Thymus (tissue), 11 donors: ENCODE results near the gene GAL3ST2. TPM values are rescaled to one million over a fixed set of nuclear protein-coding genes. Genes with fewer than 3 reads are reported as not detected.

Experiments
- DNase-seq, 9 donors: peaks; one replicate each; pipeline ENCODE4 v3.0.0-alpha.2; 2013; ENCODE audit warnings: low spot score in 9 of 9, low read depth in 6 of 9, missing footprints in 1 of 9
- H3K27ac ChIP-seq, 2 donors: one replicate each; pipeline ENCODE4 v1.5.1; 2013; ENCODE audit warnings: control low read depth in 1 of 2, low read depth in 1 of 2, low read length in 1 of 2, mild to moderate bottlenecking in 1 of 2, moderate library complexity in 1 of 2
- H3K27me3 ChIP-seq, 2 donors: one replicate each; pipeline ENCODE4 v1.5.1; 2013; ENCODE audit warnings: low read length in 1 of 2; ENCODE audit not compliant: control insufficient read depth in 2 of 2, insufficient read depth in 1 of 2
- H3K36me3 ChIP-seq, 2 donors: one replicate each; pipeline ENCODE4 v1.5.1; 2013; ENCODE audit warnings: low read length in 1 of 2, mild to moderate bottlenecking in 1 of 2, moderate library complexity in 1 of 2; ENCODE audit not compliant: control insufficient read depth in 2 of 2, insufficient read depth in 2 of 2
- H3K4me1 ChIP-seq, 2 donors: one replicate each; pipeline ENCODE4 v1.5.1; 2013; ENCODE audit warnings: low read length in 2 of 2; ENCODE audit not compliant: control insufficient read depth in 2 of 2, insufficient read depth in 2 of 2
- H3K4me3 ChIP-seq, 2 donors: one replicate each; pipeline ENCODE4 v1.5.1; 2013; ENCODE audit warnings: low read length in 2 of 2, control low read depth in 1 of 2, mild to moderate bottlenecking in 1 of 2
- H3K9me3 ChIP-seq, 2 donors: one replicate each; pipeline ENCODE4 v1.5.1; 2013; ENCODE audit warnings: low read length in 1 of 2, mild to moderate bottlenecking in 1 of 2; ENCODE audit not compliant: control insufficient read depth in 2 of 2, insufficient read depth in 1 of 2
- WGBS: extraction: QIAGEN DNeasy Blood & Tissue Kit; methylation state at CpG from one replicate; pipeline ENCODE4 v1.1.7; 2013; 5-methylcytosine and 5-hydroxymethylcytosine counted together
- polyA plus RNA-seq: library from polyadenylated mRNA; stranded (reverse); fragments of 200-250 nt; gene quantifications from one replicate; pipeline ENCODE4 v1.2.3, GENCODE V29; 2013
- total RNA-seq: library from RNA; stranded (reverse); fragments of 120-200 nt; gene quantifications from one replicate; pipeline ENCODE4 v1.2.4, GENCODE V29; 2013
- donor health status: healthy.

The GAL3ST2 gene
- total and polyA plus RNA-seq, 2 donors: 0.02 to 0.09 TPM

GRCh38 chr2:241762933-241763369 is 13.7 kb upstream of the GAL3ST2 start:
- Histone ChIP-seq H3K27ac (no peak overlapping the region), H3K4me1 (no peaks in the 10 kb centered on the region), H3K36me3 (peaks cover 14 to 17% of the 10 kb centered on the region in 2 donors), H3K27me3 (no peaks in the 10 kb centered on the region), H3K4me3 (no peak overlapping the region), H3K9me3 (peaks cover 4 to 7% of the 10 kb centered on the region in 2 donors)
- 94% methylated on average over 13 of the region's 13 CpGs for WGBS
- DNase-seq: no peak

GRCh38 chr2:241763551-241764274 is 12.9 kb upstream of the GAL3ST2 start:
- no peak for DNase-seq
- 91% methylated on average over 20 of the region's 20 CpGs for WGBS
- Histone ChIP-seq H3K4me3 (no peak overlapping the region), H3K4me1 (no peaks in the 10 kb centered on the region), H3K27ac (no peak overlapping the region), H3K27me3 (no peaks in the 10 kb centered on the region), H3K36me3 (peaks cover 13 to 14% of the 10 kb centered on the region in 2 donors), H3K9me3 (peaks cover 4 to 7% of the 10 kb centered on the region in 2 donors)

- Histone ChIP-seq H3K27ac (no peak overlapping the region), H3K27me3 (no peaks in the 10 kb centered on the region), H3K4me3 (no peak overlapping the region), H3K36me3 (peaks cover 8% of the 10 kb centered on the region in 2 donors), H3K9me3 (peaks cover 4 to 7% of the 10 kb centered on the region in 2 donors), H3K4me1 (no peaks in the 10 kb centered on the region)
- DNase-seq: no peak
- WGBS: 96% methylated on average over 27 of the region's 27 CpGs
These were observed 12.1 kb upstream of the GAL3ST2 start for GRCh38 chr2:241764275-241765241.

GRCh38 chr2:241767464-241768250 is 9.0 kb upstream of the GAL3ST2 start:
- H3K4me3 ChIP-seq: no peak overlapping the region
- peaks cover 0 to 16% of the 10 kb centered on the region in 2 donors for H3K4me1 ChIP-seq
- WGBS: 96% methylated on average over 37 of the region's 37 CpGs
- H3K27me3 ChIP-seq: no peaks in the 10 kb centered on the region
- H3K9me3 ChIP-seq: no peaks in the 10 kb centered on the region
- no peak for DNase-seq
- H3K36me3 ChIP-seq: peaks cover 0 to 8% of the 10 kb centered on the region in 2 donors
- no peak overlapping the region for H3K27ac ChIP-seq

- H3K9me3 ChIP-seq: no peaks in the 10 kb centered on the region
- peaks cover 0 to 21% of the 10 kb centered on the region in 2 donors for H3K4me1 ChIP-seq
- H3K27ac ChIP-seq: no peak overlapping the region
- H3K36me3 ChIP-seq: peaks cover 0 to 8% of the 10 kb centered on the region in 2 donors
- H3K27me3 ChIP-seq: no peaks in the 10 kb centered on the region
- DNase-seq: no peak
- no peak overlapping the region for H3K4me3 ChIP-seq
- WGBS: 96% methylated on average over 29 of the region's 29 CpGs
These were observed 8.3 kb upstream of the GAL3ST2 start for GRCh38 chr2:241768251-241768711.

GRCh38 chr2:241768850-241769249 is 7.8 kb upstream of the GAL3ST2 start:
- Histone ChIP-seq H3K27me3 (no peaks in the 10 kb centered on the region), H3K4me1 (peaks cover 0 to 25% of the 10 kb centered on the region in 2 donors), H3K36me3 (peaks cover 0 to 5% of the 10 kb centered on the region in 2 donors), H3K4me3 (no peak overlapping the region), H3K27ac (no peak overlapping the region), H3K9me3 (no peaks in the 10 kb centered on the region)
- WGBS: 96% methylated on average over 11 of the region's 11 CpGs
- no peak for DNase-seq

- peaks cover 0 to 25% of the 10 kb centered on the region in 2 donors for H3K4me1 ChIP-seq
- DNase-seq: no peak
- peaks cover 0 to 5% of the 10 kb centered on the region in 2 donors for H3K36me3 ChIP-seq
- no peaks in the 10 kb centered on the region for H3K9me3 ChIP-seq
- 95% methylated on average over 13 of the region's 13 CpGs for WGBS
- no peaks in the 10 kb centered on the region for H3K27me3 ChIP-seq
- H3K27ac ChIP-seq: no peak overlapping the region
- H3K4me3 ChIP-seq: no peak overlapping the region
These were observed 6.8 kb upstream of the GAL3ST2 start for GRCh38 chr2:241769819-241770184.

- no peak overlapping the region for H3K4me3 ChIP-seq
- 91% methylated on average over 27 of the region's 27 CpGs for WGBS
- no peak overlapping the region for H3K27ac ChIP-seq
- H3K4me1 ChIP-seq: peaks cover 0 to 25% of the 10 kb centered on the region in 2 donors
- H3K36me3 ChIP-seq: peaks cover 0 to 5% of the 10 kb centered on the region in 2 donors
- no peaks in the 10 kb centered on the region for H3K27me3 ChIP-seq
- DNase-seq: no peak
- H3K9me3 ChIP-seq: no peaks in the 10 kb centered on the region
These were observed 6.3 kb upstream of the GAL3ST2 start for GRCh38 chr2:241770185-241770935.
